Endodermal cell (in vitro differentiated cells): ENCODE data around the gene PRICKLE1. TPM values are rescaled to one million over a fixed set of nuclear protein-coding genes. Genes with fewer than 3 reads are reported as not detected.
A peak's percentile ranks its signal among the peaks of the same experiment; 100 is the strongest.

Experiments
- DNase-seq: peaks from one replicate; pipeline ENCODE4 v3.0.0-alpha.2; 2017
- H3K27ac ChIP-seq: 2 replicates; pipeline ENCODE4 v1.5.1; 2013; ENCODE audit warnings: mild to moderate bottlenecking, low read depth, low read length, moderate library complexity
- H3K27me3 ChIP-seq: 2 replicates; pipeline ENCODE4 v1.6.1; 2013; ENCODE audit warnings: mild to moderate bottlenecking, low read length, moderate library complexity; ENCODE audit not compliant: insufficient read depth, control insufficient read depth, poor library complexity, severe bottlenecking
- H3K36me3 ChIP-seq: 2 replicates; pipeline ENCODE4 v1.7.0; 2013; ENCODE audit warnings: mild to moderate bottlenecking, low read length, moderate library complexity; ENCODE audit not compliant: control insufficient read depth, insufficient read depth
- H3K4me1 ChIP-seq: one replicate; pipeline ENCODE4 v1.7.0; 2013; ENCODE audit warnings: low read length; ENCODE audit not compliant: control insufficient read depth, insufficient read depth
- H3K4me3 ChIP-seq: 2 replicates; pipeline ENCODE4 v1.5.1; 2013; ENCODE audit warnings: mild to moderate bottlenecking, low read length, moderate library complexity
- H3K9ac ChIP-seq: 2 replicates; pipeline ENCODE4 v1.6.1; 2013; ENCODE audit warnings: mild to moderate bottlenecking, low read length, moderate library complexity; ENCODE audit not compliant: poor library complexity, severe bottlenecking; ENCODE audit errors: extremely low read depth
- H3K9me3 ChIP-seq: 2 replicates; pipeline ENCODE4 v1.6.1; 2013; ENCODE audit warnings: mild to moderate bottlenecking, low read length, moderate library complexity; ENCODE audit not compliant: control insufficient read depth
- H3K27ac Mint-ChIP-seq: 2 replicates; pipeline ENCODE4 v1.8.0; 2020; ENCODE audit warnings: mixed read lengths
- H3K27me3 Mint-ChIP-seq: 2 replicates; pipeline ENCODE4 v1.8.0; 2021; ENCODE audit warnings: mild to moderate bottlenecking, mixed read lengths; ENCODE audit not compliant: insufficient read depth
- H3K36me3 Mint-ChIP-seq: 2 replicates; pipeline ENCODE4 v1.8.0; 2020; ENCODE audit warnings: low read depth, mixed read lengths
- H3K4me1 Mint-ChIP-seq: 2 replicates; pipeline ENCODE4 v1.8.0; 2020; ENCODE audit warnings: mixed read lengths
- H3K4me3 Mint-ChIP-seq: 2 replicates; pipeline ENCODE4 v1.8.0; 2020; ENCODE audit warnings: mild to moderate bottlenecking, moderate library complexity, mixed read lengths
- H3K9me3 Mint-ChIP-seq: 2 replicates; pipeline ENCODE4 v1.8.0; 2020; ENCODE audit warnings: mild to moderate bottlenecking, mixed read lengths
- CTCF ChIP-seq: fragments of 200-600 bp; sonication (generic); conservative IDR thresholded peaks from 2 replicates; pipeline ENCODE4 v1.5.0; 2021; ENCODE audit warnings: antibody characterized with exemption, mild to moderate bottlenecking
- WGBS, 2 experiments: methylation state at CpG; one replicate each; pipeline versions ENCODE4 v1.1.5 to v1.1.7; 2013; ENCODE audit warnings: missing lambda C conversion rate in 2 of 2, mixed read lengths in 1 of 2; ENCODE audit not compliant: insufficient coverage in 1 of 2, insufficient read length in 1 of 2; 5-methylcytosine and 5-hydroxymethylcytosine counted together
- total RNA-seq, 2 donors: library from RNA; stranded (reverse); fragmentation: NEBNext Ultra II Directional in 1 of 2; extraction: Animal tissue kit (Norgen Biotek cat#: 25700) in 1 of 2; gene quantifications; 2 replicates in 1 of 2; 3 replicates in 1 of 2; pipeline ENCODE4 v1.2.1, GENCODE V29; 2021

Gene PRICKLE1
- total RNA-seq, 2 donors from 2014 or later = 8.3 to 20.6 TPM

DNA sequence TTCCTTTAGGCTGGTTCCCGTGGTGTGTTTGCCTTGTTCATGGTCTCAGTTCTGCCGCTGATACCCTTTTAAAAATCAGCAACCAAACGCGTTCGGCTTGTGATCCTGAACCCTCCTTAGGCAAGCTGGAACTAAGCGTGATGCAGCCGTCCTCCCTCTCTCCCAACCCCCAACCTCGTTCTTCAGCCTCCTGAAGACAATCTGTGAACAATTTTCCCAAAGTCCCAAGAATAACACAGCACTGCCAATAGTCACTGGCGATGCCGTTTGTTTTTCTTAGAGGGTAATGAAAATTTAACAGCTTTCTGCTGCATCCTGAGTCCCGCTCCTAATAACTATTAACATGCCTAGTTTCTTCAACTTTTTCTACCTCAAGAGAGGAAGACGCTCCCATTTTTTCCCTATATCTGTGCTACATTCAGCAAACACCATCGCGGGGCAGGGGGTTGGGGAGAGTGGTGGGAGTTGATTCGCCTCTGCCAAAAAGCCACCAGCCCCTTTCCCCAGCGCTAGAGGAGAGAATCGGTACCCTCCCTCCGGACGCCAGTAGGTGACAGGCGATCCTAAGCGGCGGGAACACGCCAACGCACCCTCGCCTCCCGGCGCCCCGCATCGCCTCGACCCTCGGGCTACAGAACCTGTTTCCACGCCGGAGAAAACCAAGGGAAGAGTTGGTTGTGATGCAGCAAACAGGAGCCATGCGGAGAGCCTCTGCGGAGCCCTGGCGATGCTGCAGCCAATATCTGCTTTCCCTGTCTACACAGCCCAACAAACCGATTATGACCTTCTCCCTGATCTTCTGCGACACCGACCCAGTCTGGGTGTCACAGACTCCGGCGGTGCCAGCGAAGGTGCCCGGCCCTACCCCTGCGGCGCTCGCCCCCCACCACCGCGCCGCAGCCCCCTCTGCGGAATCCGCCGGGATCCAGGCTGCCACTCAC, 752 bp downstream of the PRICKLE1 start:
- peaks cover 22% of the 10 kb centered on the region for H3K4me1 Mint-ChIP-seq
- H3K27me3 Mint-ChIP-seq = peaks cover 57% of the 10 kb centered on the region
- Histone ChIP-seq H3K4me3 (peak overlapping the region; percentile 93), H3K4me1 (no peaks in the 10 kb centered on the region), H3K9ac (peak overlapping the region; percentile 46), H3K27ac (peak overlapping the region; percentile 13), H3K27me3 (peaks cover 16% of the 10 kb centered on the region), H3K36me3 (peaks cover 16% of the 10 kb centered on the region), H3K9me3 (no peaks in the 10 kb centered on the region)
- 6 to 13% methylated on average over 17 to 49 of the region's 52 CpGs for WGBS, 2 experiments
- DNase-seq = peak; percentile 91
- H3K36me3 Mint-ChIP-seq = no peaks in the 10 kb centered on the region
- no peak overlapping the region for H3K27ac Mint-ChIP-seq
- H3K4me3 Mint-ChIP-seq = peak overlapping the region; percentile 75
- TF ChIP-seq CTCF = peak; percentile 78
- H3K9me3 Mint-ChIP-seq = no peaks in the 10 kb centered on the region

- no peaks in the 10 kb centered on the region for H3K36me3 Mint-ChIP-seq
- peak; percentile 54 for DNase-seq
- peaks cover 16% of the 10 kb centered on the region for H3K36me3 ChIP-seq
- no peak overlapping the region for H3K27ac Mint-ChIP-seq
- no peaks in the 10 kb centered on the region for H3K4me1 ChIP-seq
- H3K9me3 Mint-ChIP-seq = no peaks in the 10 kb centered on the region
- H3K4me3 Mint-ChIP-seq = peak overlapping the region; percentile 75
- H3K9ac ChIP-seq = peak overlapping the region; percentile 46
- no peaks in the 10 kb centered on the region for H3K9me3 ChIP-seq
- peaks cover 10% of the 10 kb centered on the region for H3K27me3 ChIP-seq
- peaks cover 47% of the 10 kb centered on the region for H3K27me3 Mint-ChIP-seq
- H3K27ac ChIP-seq = peak overlapping the region; percentile 16
- no peak for TF ChIP-seq CTCF
- peaks cover 22% of the 10 kb centered on the region for H3K4me1 Mint-ChIP-seq
- 68 to 77% methylated on average over 3 to 7 of the region's 7 CpGs for WGBS, 2 experiments
- H3K4me3 ChIP-seq = peak overlapping the region; percentile 93
These were observed 1.7 kb downstream of the PRICKLE1 start for GRCh38 chr12:42587601-42588523.

DNA sequence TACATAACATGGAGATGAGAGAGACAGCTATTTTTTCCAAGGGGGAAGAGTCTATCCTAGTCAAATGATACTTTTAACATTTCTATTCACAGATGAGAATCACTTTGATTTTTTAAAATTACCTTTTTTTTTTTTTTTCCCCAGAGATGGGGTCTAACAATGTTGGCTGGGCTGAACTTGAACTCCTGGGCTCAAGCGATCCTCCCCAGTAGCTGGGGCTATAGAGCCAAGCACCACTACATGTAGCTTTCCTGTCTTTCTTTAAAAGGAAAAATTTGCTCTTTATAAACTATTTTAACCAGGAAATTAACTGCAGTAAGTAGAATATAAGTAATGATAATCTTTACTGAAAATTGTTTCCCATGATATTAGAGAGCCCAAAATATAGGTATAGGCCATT, 3.3 kb downstream of the PRICKLE1 start:
- Mint-ChIP-seq H3K4me3 (no peak overlapping the region), H3K4me1 (peaks cover 22% of the 10 kb centered on the region), H3K27me3 (peaks cover 31% of the 10 kb centered on the region), H3K9me3 (no peaks in the 10 kb centered on the region), H3K27ac (no peak overlapping the region), H3K36me3 (no peaks in the 10 kb centered on the region)
- Histone ChIP-seq H3K9me3 (no peaks in the 10 kb centered on the region), H3K27me3 (peaks cover 5% of the 10 kb centered on the region), H3K9ac (no peak overlapping the region), H3K36me3 (peaks cover 16% of the 10 kb centered on the region), H3K4me3 (no peak overlapping the region), H3K4me1 (no peaks in the 10 kb centered on the region), H3K27ac (no peak overlapping the region)
- WGBS, 2 experiments = 90% methylated on average over 1 of the region's 1 CpG; no CpG with 5 or more reads in 1 of the 2 experiments
- TF ChIP-seq CTCF = peak; percentile 39
- DNase-seq = no peak
